Measurements from ENCODE around the gene KCNIP4. TPM values are rescaled to one million over a fixed set of nuclear protein-coding genes. Genes with fewer than 3 reads are reported as not detected.

Gene KCNIP4
- total and polyA plus RNA-seq, 2 donors (not counting 3 experiments of a cell fraction or from before 2014, with no cell fraction given): not detected

- Histone ChIP-seq H3K9me3 (replicated peaks; ENCODE audit: control insufficient read depth, insufficient read depth, low read length) (no peaks in the 10 kb centered on the region), H3K79me2 (ENCODE audit: control insufficient read depth, insufficient read depth, low read length) (no peaks in the 10 kb centered on the region), H3K4me3 (replicated peaks in 1 of 3; ENCODE audit: insufficient read depth in 1 of 3, low read depth in 1 of 3, low read length in 3 of 3) (no peak overlapping the region), H3K27ac (ENCODE audit: insufficient read depth, low read depth, low read length) (no peak overlapping the region), H3K4me1 (ENCODE audit: control insufficient read depth, extremely low read depth, insufficient read depth, low read length) (no peaks in the 10 kb centered on the region), H4K20me1 (replicated peaks; ENCODE audit: control insufficient read depth, extremely low read depth, insufficient read depth, low read length) (no peaks in the 10 kb centered on the region), H3K4me2 (ENCODE audit: insufficient read depth, low read length) (no peak overlapping the region), H2AFZ (ENCODE audit: low read depth, low read length) (no peak overlapping the region), H3K9me1 (replicated peaks; ENCODE audit: control insufficient read depth, extremely low read depth, insufficient read depth, low read length) (no peaks in the 10 kb centered on the region), H3K27me3 (ENCODE audit: control insufficient read depth in 2 of 2, insufficient read depth in 2 of 2, low read length in 2 of 2) (no peaks in the 10 kb centered on the region), H3K9ac (replicated peaks; ENCODE audit: extremely low read depth, insufficient read depth, low read length) (no peak overlapping the region), H3K36me3 (ENCODE audit: control insufficient read depth in 2 of 2, extremely low read depth in 1 of 2, insufficient read depth in 2 of 2, low read length in 2 of 2) (no peaks in the 10 kb centered on the region)
- POLR2A ChIA-PET: no interaction called here
- TF ChIP-seq CTCF (IDR thresholded peaks at IDR 0.05; ENCODE audit: extremely low read depth in 1 of 2, insufficient read depth in 1 of 2, low read depth in 1 of 2, low read length in 2 of 2) (no peak), JUN (IDR thresholded peaks at IDR 0.05; ENCODE audit: borderline replicate concordance, insufficient read depth, insufficient read length, low read depth) (no peak), MYC (IDR thresholded peaks at IDR 0.05; ENCODE audit: low read depth, low read length) (no peak), MAX (IDR thresholded peaks at IDR 0.05; ENCODE audit: insufficient read depth, insufficient read length) (no peak), FOS (IDR thresholded peaks at IDR 0.05; ENCODE audit: borderline replicate concordance, insufficient read depth, low read length) (no peak), GATA2 (IDR thresholded peaks at IDR 0.05; ENCODE audit: insufficient read depth, insufficient read length, low read depth, low read length) (no peak), POLR2AphosphoS5 (IDR thresholded peaks at IDR 0.05; ENCODE audit: insufficient read depth, low read depth, low read length) (no peak), POLR2A (IDR thresholded peaks at IDR 0.05; ENCODE audit: low read depth, low read length) (no peak), EZH2 (IDR thresholded peaks at IDR 0.05; ENCODE audit: borderline replicate concordance, low read depth, low read length, severe bottlenecking) (no peak)
- no peak for FAIRE-seq
- no TSS peak for BruUV-seq (replicated peaks)
- intact Hi-C loops (cut with micrococcal nuclease): no loop called here
- dilution Hi-C loops (cut with MboI; ENCODE audit: extremely low pct_ligation_motif_present, low sequenced_read_pairs): no loop called here
- no peak for DNase-seq (ENCODE audit: low read depth, low spot score)
- CTCF ChIA-PET: no interaction called here
These were observed 538.2 kb downstream of the KCNIP4 start for GRCh38 chr4:21410372-21410771.

Data from endothelial cell of umbilical vein (primary cell).